CD4-positive, alpha-beta T cell (primary cell): ENCODE results near the gene ENKD1. TPM values are rescaled to one million over a fixed set of nuclear protein-coding genes. Genes with fewer than 3 reads are reported as not detected.

Experiments
- ATAC-seq: fragments of 200-7000 bp; cut with Tn5 transposase; one replicate; pipeline ENCODE4 v1.10.0; 2022; ENCODE audit warnings: mild to moderate bottlenecking; ENCODE audit not compliant: poor library complexity
- CTCF ChIA-PET: fragments of 350-600 bp; sonication (Branson Sonifier 250); formaldehyde crosslinking; loops from one replicate; lab custom pipeline; 2021; ENCODE audit warnings: antibody characterized with exemption, inconsistent platforms; lab: Charles Lee
- POLR2A ChIA-PET: fragments of 350-600 bp; sonication (Branson Sonifier 250); formaldehyde crosslinking; loops from one replicate; lab custom pipeline; 2021; ENCODE audit warnings: antibody characterized with exemption, inconsistent platforms; lab: Charles Lee
- DNase-seq, 14 experiments: peaks; one replicate each; pipeline ENCODE4 v3.0.0-alpha.2; 2013 to 2020; ENCODE audit warnings: mixed read lengths in 2 of 14
- H3K27ac ChIP-seq, 2 donors: one replicate each; pipeline versions ENCODE4 v1.5.1 to v1.7.0; 2013; ENCODE audit warnings: low read length in 2 of 2, low read depth in 1 of 2, mild to moderate bottlenecking in 1 of 2
- H3K27me3 ChIP-seq, 2 experiments: 1 replicate in 1 of 2; 2 replicates in 1 of 2; pipeline versions ENCODE4 v1.6.1 to v1.7.0; 2013; ENCODE audit warnings: low read length in 2 of 2, control low read depth in 1 of 2, mild to moderate bottlenecking in 1 of 2, moderate library complexity in 1 of 2; ENCODE audit not compliant: insufficient read depth in 2 of 2, control insufficient read depth in 1 of 2
- H3K36me3 ChIP-seq: one replicate; pipeline ENCODE4 v1.6.1; 2013; ENCODE audit warnings: low read length, control low read depth; ENCODE audit not compliant: insufficient read depth
- H3K4me1 ChIP-seq: one replicate; pipeline ENCODE4 v1.6.1; 2013; ENCODE audit warnings: low read length, control low read depth; ENCODE audit not compliant: insufficient read depth
- H3K4me3 ChIP-seq: one replicate; pipeline ENCODE4 v1.5.1; 2013; ENCODE audit warnings: mild to moderate bottlenecking, low read length, moderate library complexity
- H3K9me3 ChIP-seq, 2 experiments: 1 replicate in 1 of 2; 2 replicates in 1 of 2; pipeline versions ENCODE4 v1.6.1 to v1.7.0; 2013; ENCODE audit warnings: low read length in 2 of 2, mild to moderate bottlenecking in 2 of 2, control low read depth in 1 of 2, moderate library complexity in 1 of 2; ENCODE audit not compliant: control insufficient read depth in 1 of 2, insufficient read depth in 1 of 2
- H3K27ac Mint-ChIP-seq: one replicate; pipeline ENCODE4 v1.8.0; 2020; ENCODE audit warnings: mixed read lengths
- H3K27me3 Mint-ChIP-seq: one replicate; pipeline ENCODE4 v1.8.0; 2021; ENCODE audit warnings: mixed read lengths
- H3K36me3 Mint-ChIP-seq: one replicate; pipeline ENCODE4 v1.8.0; 2021; ENCODE audit warnings: low read depth, mixed read lengths
- H3K4me1 Mint-ChIP-seq: one replicate; pipeline ENCODE4 v1.8.0; 2021; ENCODE audit warnings: low read depth, mixed read lengths
- H3K4me3 Mint-ChIP-seq: one replicate; pipeline ENCODE4 v1.8.0; 2020; ENCODE audit warnings: mild to moderate bottlenecking, mixed read lengths
- H3K9me3 Mint-ChIP-seq: one replicate; pipeline ENCODE4 v1.8.0; 2020; ENCODE audit warnings: mixed read lengths
- CTCF ChIP-seq: fragments of 200-600 bp; IDR thresholded peaks from one replicate; pipeline ENCODE4 v1.8.0; 2022; ENCODE audit warnings: antibody characterized with exemption, mild to moderate bottlenecking
- intact Hi-C, 2 experiments: fragments of 100-400 bp; cut with DNase I in 1 of 2; cut with micrococcal nuclease in 1 of 2; formaldehyde crosslinking; loops; one replicate each; pipeline versions ENCODE4 v1.15.1 to v1.9.0; 2023 to 2025; cut with DNase I, micrococcal nuclease
- total RNA-seq, 174 experiments: library from RNA in 2 of 174; stranded (reverse) in 2 of 174; gene quantifications; one replicate each; pipeline ENCODE4 v1.2.3 and lab custom pipeline; 2021 to 2026

Gene ENKD1
- total RNA-seq, 2 experiments from 2014 or later: 2.0 to 3.5 TPM

- peaks cover 9% of the 10 kb centered on the region for H3K36me3 Mint-ChIP-seq
- Histone ChIP-seq H3K4me1 (peaks cover 50% of the 10 kb centered on the region), H3K4me3 (no peak overlapping the region), H3K36me3 (no peaks in the 10 kb centered on the region), H3K9me3 (no peaks in the 10 kb centered on the region), H3K27ac (no peak overlapping the region), H3K27me3 (no peaks in the 10 kb centered on the region)
- H3K4me1 Mint-ChIP-seq: peaks cover 37% of the 10 kb centered on the region
- intact Hi-C loops: loop anchor here in 1 of 2 experiments (5.0 kb wide), 3 partner anchors 142 to 183 kb away; partner anchors contain the start of genes AGRP, ATP6V0D1, CENPT and NUTF2
- H3K4me3 Mint-ChIP-seq: peak overlapping the region; percentile 56
- ChIA-PET POLR2A (interaction anchor here (1.1 to 1.5 kb wide), 3 partner anchors 118 to 144 kb away, joined by 3 to 4 read pairs (median 3); no protein-coding TSS in a partner anchor), CTCF (interaction anchor here (1.3 to 6.1 kb wide), 4 partner anchors 118 to 184 kb away, joined by 4 to 81 read pairs (median 9); partner anchors contain the start of gene ATP6V0D1)
- DNase-seq: peak in 1 of 14 experiments; percentile 16
- no peaks in the 10 kb centered on the region for H3K9me3 Mint-ChIP-seq
- no peaks in the 10 kb centered on the region for H3K27me3 Mint-ChIP-seq
- peak overlapping the region; percentile 62 for H3K27ac Mint-ChIP-seq
- no peak for TF ChIP-seq CTCF
- no peak for ATAC-seq
These were observed 1.7 kb downstream of the ENKD1 start for GRCh38 chr16:67664871-67665270.

GRCh38 chr16:67664258-67664657, 2.3 kb downstream of the ENKD1 start:
- intact Hi-C loops: loop anchor here in 1 of 2 experiments (5.0 kb wide), 1 partner anchor 143 kb away; the partner anchor contains the start of genes RANBP10 and TSNAXIP1
- no peaks in the 10 kb centered on the region for H3K9me3 ChIP-seq
- ChIA-PET CTCF (interaction anchor here (0.9 to 2.5 kb wide), 5 partner anchors 8 to 184 kb away, joined by 3 to 14 read pairs (median 4); partner anchors contain the start of gene ATP6V0D1), POLR2A (interaction anchor here (1.4 to 2.3 kb wide), 3 partner anchors 19 to 143 kb away, joined by 3 to 7 read pairs (median 4); partner anchors contain the start of gene CARMIL2)
- TF ChIP-seq CTCF: no peak
- ATAC-seq (no peak), DNase-seq (peak in 1 of 14 experiments; percentile 18)
- no peaks in the 10 kb centered on the region for H3K27me3 ChIP-seq
- peaks cover 56% of the 10 kb centered on the region for H3K4me1 ChIP-seq
- H3K4me3 ChIP-seq: no peak overlapping the region
- no peak overlapping the region for H3K27ac ChIP-seq
- peak overlapping the region; percentile 62 for H3K27ac Mint-ChIP-seq
- peaks cover 38% of the 10 kb centered on the region for H3K4me1 Mint-ChIP-seq
- H3K27me3 Mint-ChIP-seq: no peaks in the 10 kb centered on the region
- H3K9me3 Mint-ChIP-seq: no peaks in the 10 kb centered on the region
- peaks cover 11% of the 10 kb centered on the region for H3K36me3 Mint-ChIP-seq
- H3K4me3 Mint-ChIP-seq: peak overlapping the region; percentile 56
- H3K36me3 ChIP-seq: no peaks in the 10 kb centered on the region

GRCh38 chr16:67663877-67664222, 2.7 kb downstream of the ENKD1 start:
- ChIA-PET POLR2A (interaction anchor here (1.0 to 2.3 kb wide), 3 partner anchors 19 to 183 kb away, joined by 3 to 7 read pairs (median 4); partner anchors contain the start of genes ATP6V0D1 and CARMIL2), CTCF (interaction anchor here (0.9 to 2.5 kb wide), 4 partner anchors 9 to 183 kb away, joined by 3 to 14 read pairs (median 4); partner anchors contain the start of gene ATP6V0D1)
- no peak overlapping the region for H3K27ac ChIP-seq
- Mint-ChIP-seq H3K4me3 (peak overlapping the region; percentile 56), H3K27ac (peak overlapping the region; percentile 62), H3K9me3 (no peaks in the 10 kb centered on the region), H3K27me3 (no peaks in the 10 kb centered on the region), H3K36me3 (peaks cover 14% of the 10 kb centered on the region), H3K4me1 (peaks cover 43% of the 10 kb centered on the region)
- DNase-seq: no peak
- peaks cover 60% of the 10 kb centered on the region for H3K4me1 ChIP-seq
- H3K27me3 ChIP-seq: no peaks in the 10 kb centered on the region
- H3K9me3 ChIP-seq: no peaks in the 10 kb centered on the region
- H3K4me3 ChIP-seq: no peak overlapping the region
- TF ChIP-seq CTCF: no peak
- intact Hi-C loops: loop anchor here in 1 of 2 experiments (5.0 kb wide), 1 partner anchor 143 kb away; the partner anchor contains the start of genes RANBP10 and TSNAXIP1
- H3K36me3 ChIP-seq: peaks cover under 1% of the 10 kb centered on the region
- no peak for ATAC-seq
